Progenitor cell of endocrine pancreas (in vitro differentiated cells): ENCODE data around the gene PDSS1. TPM values are rescaled to one million over a fixed set of nuclear protein-coding genes. Genes with fewer than 3 reads are reported as not detected.

Experiments
- DNase-seq: peaks from one replicate; pipeline ENCODE4 v3.0.0; 2021; ENCODE audit warnings: low spot score; ENCODE audit not compliant: unreplicated experiment
- H3K27ac Mint-ChIP-seq: 2 replicates; pipeline ENCODE4 v1.8.0; 2021; ENCODE audit warnings: mild to moderate bottlenecking, moderate library complexity, mixed read lengths
- H3K27me3 Mint-ChIP-seq: 2 replicates; pipeline ENCODE4 v1.8.0; 2021; ENCODE audit warnings: mixed read lengths
- H3K36me3 Mint-ChIP-seq: 2 replicates; pipeline ENCODE4 v1.8.0; 2022; ENCODE audit warnings: mixed read lengths; ENCODE audit not compliant: insufficient read depth
- H3K4me1 Mint-ChIP-seq: 2 replicates; pipeline ENCODE4 v1.8.0; 2021; ENCODE audit warnings: low read depth, mixed read lengths
- H3K4me3 Mint-ChIP-seq: 2 replicates; pipeline ENCODE4 v1.8.0; 2021; ENCODE audit warnings: low read depth, mild to moderate bottlenecking, moderate library complexity, mixed read lengths
- H3K9me3 Mint-ChIP-seq: 2 replicates; pipeline ENCODE4 v1.8.0; 2021; ENCODE audit warnings: low read depth, mixed read lengths
- total RNA-seq: library from RNA; stranded (reverse); gene quantifications from 2 replicates; pipeline ENCODE4 v1.2.1, GENCODE V29; 2021
- TF ChIP-seq, protein P1 (sequence below): fragments of 200-600 bp; sonication (generic); IDR thresholded peaks from one replicate; pipeline ENCODE4 v1.5.0; 2021; ENCODE audit warnings: antibody characterized with exemption, mild to moderate bottlenecking; ENCODE audit not compliant: unreplicated experiment

The PDSS1 gene
- total RNA-seq, 1 donor from 2014 or later, result 14.4 TPM

DNA sequence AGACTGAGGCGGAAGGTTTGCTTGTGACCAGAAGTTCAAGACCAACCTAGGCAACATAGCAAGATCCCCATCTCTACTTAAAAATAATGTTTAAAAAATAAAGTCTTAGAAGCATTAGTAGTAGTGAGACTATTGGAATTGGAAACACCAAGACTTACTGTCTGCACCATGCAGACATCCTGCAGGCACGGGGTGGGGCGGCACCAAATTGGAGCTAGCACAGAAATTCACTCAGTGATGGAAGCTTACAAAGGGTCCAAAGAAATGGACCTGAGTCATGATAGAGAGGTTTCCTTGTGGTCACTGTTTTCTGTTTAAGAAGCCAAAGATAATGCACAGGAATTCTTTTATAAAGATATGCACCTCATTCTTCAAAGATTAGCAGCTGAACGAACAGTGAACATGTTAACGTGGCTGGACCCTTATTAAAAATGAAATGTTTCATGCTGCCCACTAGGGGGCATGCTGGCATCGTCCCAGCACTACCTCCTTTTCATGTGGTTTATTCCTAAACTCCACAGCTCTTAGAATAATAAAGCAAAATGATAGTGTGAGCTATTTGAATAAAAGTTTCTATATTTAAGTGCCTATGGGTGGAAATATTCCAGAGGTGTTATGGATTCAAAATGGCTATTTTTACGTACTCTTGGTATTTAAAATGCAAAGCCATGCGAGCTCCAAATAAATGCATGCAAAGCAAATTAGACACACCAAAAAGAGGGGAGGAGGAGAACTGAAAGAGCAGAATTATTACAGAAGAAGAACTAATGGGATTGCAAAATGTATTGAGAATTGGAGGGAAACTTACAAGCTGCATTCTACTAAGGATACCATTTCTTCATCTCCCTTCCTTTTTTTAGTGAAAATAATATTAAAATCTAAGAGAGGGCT, 28.6 kb downstream of the PDSS1 start:
- Mint-ChIP-seq H3K36me3 (peaks cover 9% of the 10 kb centered on the region), H3K4me3 (no peak overlapping the region), H3K27ac (peak overlapping the region; percentile 24), H3K4me1 (no peaks in the 10 kb centered on the region), H3K27me3 (no peaks in the 10 kb centered on the region), H3K9me3 (no peaks in the 10 kb centered on the region)
- no peak for DNase-seq
- TF ChIP-seq, protein P1, sequence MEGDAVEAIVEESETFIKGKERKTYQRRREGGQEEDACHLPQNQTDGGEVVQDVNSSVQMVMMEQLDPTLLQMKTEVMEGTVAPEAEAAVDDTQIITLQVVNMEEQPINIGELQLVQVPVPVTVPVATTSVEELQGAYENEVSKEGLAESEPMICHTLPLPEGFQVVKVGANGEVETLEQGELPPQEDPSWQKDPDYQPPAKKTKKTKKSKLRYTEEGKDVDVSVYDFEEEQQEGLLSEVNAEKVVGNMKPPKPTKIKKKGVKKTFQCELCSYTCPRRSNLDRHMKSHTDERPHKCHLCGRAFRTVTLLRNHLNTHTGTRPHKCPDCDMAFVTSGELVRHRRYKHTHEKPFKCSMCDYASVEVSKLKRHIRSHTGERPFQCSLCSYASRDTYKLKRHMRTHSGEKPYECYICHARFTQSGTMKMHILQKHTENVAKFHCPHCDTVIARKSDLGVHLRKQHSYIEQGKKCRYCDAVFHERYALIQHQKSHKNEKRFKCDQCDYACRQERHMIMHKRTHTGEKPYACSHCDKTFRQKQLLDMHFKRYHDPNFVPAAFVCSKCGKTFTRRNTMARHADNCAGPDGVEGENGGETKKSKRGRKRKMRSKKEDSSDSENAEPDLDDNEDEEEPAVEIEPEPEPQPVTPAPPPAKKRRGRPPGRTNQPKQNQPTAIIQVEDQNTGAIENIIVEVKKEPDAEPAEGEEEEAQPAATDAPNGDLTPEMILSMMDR, result peak; percentile 88

DNA sequence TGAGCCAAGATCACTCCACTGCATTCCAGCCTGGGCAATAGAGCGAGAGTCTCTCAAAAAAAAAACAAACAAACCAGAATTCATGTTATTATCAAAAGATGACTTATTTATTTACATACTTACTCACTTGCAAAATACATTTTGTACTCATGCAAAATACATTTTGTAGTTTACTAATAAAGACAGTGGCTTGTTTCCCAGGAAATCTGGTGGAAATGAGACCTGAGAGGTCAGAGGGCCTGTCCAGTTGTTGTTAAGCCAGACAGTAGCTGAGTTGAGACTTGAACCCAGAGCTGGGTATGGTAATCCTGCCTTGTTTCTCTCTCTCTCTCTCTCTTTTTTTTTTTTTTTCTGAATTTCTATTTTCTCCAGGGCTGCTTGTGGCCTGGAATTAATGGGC, 29.5 kb downstream of the PDSS1 start:
- no peak for DNase-seq
- peaks cover 9% of the 10 kb centered on the region for H3K36me3 Mint-ChIP-seq
- no peaks in the 10 kb centered on the region for H3K4me1 Mint-ChIP-seq
- H3K4me3 Mint-ChIP-seq, result no peak overlapping the region
- H3K27me3 Mint-ChIP-seq, result no peaks in the 10 kb centered on the region
- no peak overlapping the region for H3K27ac Mint-ChIP-seq
- TF ChIP-seq, protein P1, result no peak
- H3K9me3 Mint-ChIP-seq, result no peaks in the 10 kb centered on the region

DNA sequence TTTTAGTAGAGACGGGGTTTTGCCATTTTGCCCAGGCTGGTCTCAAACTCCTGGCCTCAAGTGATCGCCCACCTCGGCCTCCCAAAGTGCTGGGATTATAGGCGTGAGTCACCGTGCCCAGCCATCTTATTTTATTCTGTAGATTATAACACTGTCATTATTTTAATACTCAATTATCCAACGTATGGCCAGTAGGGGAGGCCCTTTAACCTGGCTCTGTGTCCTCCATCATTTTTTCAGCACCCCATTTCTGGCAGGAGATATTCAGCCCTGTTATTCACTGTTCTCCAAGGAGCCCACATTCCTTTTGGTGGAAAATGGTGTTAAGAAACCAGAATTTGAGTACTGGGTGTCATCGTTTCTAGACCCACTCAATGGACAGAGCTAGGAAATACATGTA, 31.5 kb downstream of the PDSS1 start:
- Mint-ChIP-seq H3K27ac (no peak overlapping the region), H3K27me3 (no peaks in the 10 kb centered on the region), H3K36me3 (peaks cover 9% of the 10 kb centered on the region), H3K9me3 (no peaks in the 10 kb centered on the region), H3K4me3 (no peak overlapping the region), H3K4me1 (peaks cover 8% of the 10 kb centered on the region)
- TF ChIP-seq, protein P1, result no peak
- DNase-seq, result no peak

DNA sequence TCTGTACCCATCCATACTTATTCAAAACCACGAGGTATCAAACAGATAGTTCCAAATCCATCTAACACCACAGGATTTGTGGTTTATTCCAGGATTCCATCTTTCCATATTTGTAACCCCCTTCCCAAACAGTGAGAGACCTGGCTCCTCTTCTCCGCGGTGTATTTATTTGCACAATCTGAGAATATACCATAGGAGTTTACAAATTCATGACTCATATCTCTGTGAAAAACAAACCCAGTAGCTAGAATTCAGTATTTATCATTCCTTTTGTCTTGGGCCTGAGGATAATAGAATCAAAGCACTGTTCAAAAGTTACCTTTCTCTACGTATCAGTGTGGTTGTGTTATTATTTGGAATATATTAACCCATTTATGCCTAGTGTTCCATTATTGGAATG, 31.9 kb downstream of the PDSS1 start:
- H3K27ac Mint-ChIP-seq, result no peak overlapping the region
- H3K27me3 Mint-ChIP-seq, result no peaks in the 10 kb centered on the region
- no peak overlapping the region for H3K4me3 Mint-ChIP-seq
- peaks cover 9% of the 10 kb centered on the region for H3K36me3 Mint-ChIP-seq
- TF ChIP-seq, protein P1, result no peak
- no peak for DNase-seq
- H3K4me1 Mint-ChIP-seq, result peaks cover 13% of the 10 kb centered on the region
- no peaks in the 10 kb centered on the region for H3K9me3 Mint-ChIP-seq

DNA sequence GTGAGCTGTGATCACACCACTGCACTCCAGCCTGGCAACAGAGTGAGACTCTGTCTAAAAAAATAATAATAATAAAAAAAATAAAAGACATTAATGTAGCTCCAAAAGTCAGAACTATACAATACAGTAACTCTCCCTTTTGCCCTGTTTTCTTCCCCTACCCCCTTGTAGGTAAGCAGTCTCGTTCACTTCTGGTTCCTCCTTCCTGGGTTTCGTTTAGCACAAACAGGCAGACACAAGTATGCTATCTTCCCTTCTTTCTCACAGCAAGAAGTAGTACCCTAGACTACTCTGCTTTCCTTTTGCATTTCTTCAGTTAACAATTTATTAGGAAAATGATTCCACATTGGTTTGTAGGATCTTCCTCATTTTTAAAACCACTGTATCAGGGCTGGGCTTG, 33.1 kb downstream of the PDSS1 start:
- Mint-ChIP-seq H3K9me3 (no peaks in the 10 kb centered on the region), H3K4me3 (no peak overlapping the region), H3K27ac (no peak overlapping the region), H3K36me3 (peaks cover 12% of the 10 kb centered on the region), H3K27me3 (no peaks in the 10 kb centered on the region), H3K4me1 (peaks cover 24% of the 10 kb centered on the region)
- TF ChIP-seq, protein P1, result no peak
- DNase-seq, result no peak
